H1 (cell line): ENCODE results near the gene ERICH3. TPM values are rescaled to one million over a fixed set of nuclear protein-coding genes. Genes with fewer than 3 reads are reported as not detected.

Experiments
- CTCF ChIA-PET: fragments of 300-600 bp; sonication (Branson Sonifier 250); formaldehyde crosslinking; loops from one replicate; lab custom pipeline; 2021; ENCODE audit not compliant: partially characterized antibody; lab: Charles Lee
- POLR2A ChIA-PET: fragments of 300-600 bp; sonication (Branson Sonifier 250); formaldehyde crosslinking; loops from one replicate; lab custom pipeline; 2021; ENCODE audit warnings: inconsistent platforms; ENCODE audit not compliant: partially characterized antibody; lab: Charles Lee
- DNase-seq, 2 experiments: peaks; one replicate each; pipeline versions ENCODE4 v3.0.0 to v3.0.0-alpha.2; 2010 to 2022; ENCODE audit warnings: low spot score in 2 of 2, low read depth in 1 of 2, mixed read lengths in 1 of 2
- FAIRE-seq: peaks from 2 replicates; lab custom pipeline; 2011; peaks lifted over from hg19 to GRCh38; lab: Jason Lieb, UNC
- H2AFZ ChIP-seq: 2 replicates; pipeline ENCODE4 v1.8.1; 2012; ENCODE audit warnings: low read length, inconsistent platforms
- H2AK5ac ChIP-seq: 2 replicates; pipeline ENCODE4 v1.6.1; 2013; ENCODE audit warnings: low read depth, low read length
- H2BK120ac ChIP-seq: replicated peaks from 2 replicates; pipeline ENCODE3; 2013; ENCODE audit warnings: low read depth, low read length, inconsistent platforms
- H2BK12ac ChIP-seq: 2 replicates; pipeline ENCODE4 v1.6.1; 2013; ENCODE audit warnings: low read depth, low read length
- H2BK15ac ChIP-seq: 2 replicates; pipeline ENCODE4 v1.6.1; 2013; ENCODE audit warnings: low read length
- H2BK20ac ChIP-seq: 2 replicates; pipeline ENCODE4 v1.6.1; 2013; ENCODE audit warnings: low read length
- H2BK5ac ChIP-seq: 2 replicates; pipeline ENCODE4 v1.6.1; 2013; ENCODE audit warnings: low read depth, low read length
- H3K14ac ChIP-seq: 2 replicates; pipeline ENCODE4 v1.6.1; 2013; ENCODE audit warnings: inconsistent platforms; ENCODE audit not compliant: insufficient read length
- H3K18ac ChIP-seq: 2 replicates; pipeline ENCODE4 v1.6.1; 2013; ENCODE audit warnings: low read length; ENCODE audit errors: extremely low read depth
- H3K23ac ChIP-seq: 2 replicates; pipeline ENCODE4 v1.6.1; 2013; ENCODE audit warnings: inconsistent platforms; ENCODE audit not compliant: insufficient read length
- H3K23me2 ChIP-seq: 2 replicates; pipeline ENCODE4 v1.6.1; 2013; ENCODE audit warnings: low read depth, low read length
- H3K27ac ChIP-seq: 2 replicates; pipeline ENCODE4 v1.6.1; 2011; ENCODE audit warnings: low read depth, low read length, inconsistent platforms
- H3K27me3 ChIP-seq, 4 experiments: replicated peaks in 1 of 4; 1 replicate in 1 of 4; 2 replicates in 3 of 4; pipeline versions ENCODE4 v1.6.1 to v1.8.1; 2011 to 2013; ENCODE audit warnings: low read length in 3 of 4, mild to moderate bottlenecking in 3 of 4, inconsistent platforms in 2 of 4, mixed read lengths in 2 of 4, moderate library complexity in 1 of 4; ENCODE audit not compliant: control insufficient read depth in 3 of 4, insufficient read depth in 3 of 4; ENCODE audit errors: extremely low read depth in 1 of 4
- H3K36me3 ChIP-seq, 4 experiments: 2 replicates each; pipeline versions ENCODE4 v1.6.1 to v1.8.1; 2011 to 2013; ENCODE audit warnings: mild to moderate bottlenecking in 4 of 4, low read length in 3 of 4, moderate library complexity in 2 of 4, control low read depth in 1 of 4, inconsistent platforms in 1 of 4; ENCODE audit not compliant: insufficient read depth in 4 of 4, control insufficient read depth in 2 of 4
- H3K4ac ChIP-seq: replicated peaks from 2 replicates; pipeline ENCODE3; 2013; ENCODE audit warnings: low read length, low read depth, mixed read lengths, inconsistent platforms; ENCODE audit not compliant: insufficient read length
- H3K4me1 ChIP-seq, 4 experiments: replicated peaks in 1 of 4; 1 replicate in 1 of 4; 2 replicates in 3 of 4; pipeline versions ENCODE4 v1.6.1 to v1.8.1; 2011 to 2013; ENCODE audit warnings: low read length in 3 of 4, inconsistent platforms in 2 of 4, mixed read lengths in 1 of 4; ENCODE audit not compliant: insufficient read depth in 4 of 4, control insufficient read depth in 3 of 4
- H3K4me2 ChIP-seq, 2 experiments: 2 replicates each; pipeline versions ENCODE4 v1.6.1 to v1.8.1; 2011 to 2013; ENCODE audit warnings: low read depth in 2 of 2, low read length in 2 of 2, control low read depth in 1 of 2, inconsistent platforms in 1 of 2, mild to moderate bottlenecking in 1 of 2; ENCODE audit not compliant: insufficient read depth in 1 of 2
- H3K4me3 ChIP-seq, 4 experiments: fragments of 200-600, 300-600 bp in 1 of 4; sonication (generic), shearing (Covaris generic), sonication (Bioruptor Twin) in 1 of 4; 2 replicates each; pipeline versions ENCODE4 v1.5.1 to v1.8.1; 2011 to 2016; ENCODE audit warnings: low read length in 4 of 4, low read depth in 3 of 4, control low read depth in 2 of 4, inconsistent platforms in 2 of 4, mild to moderate bottlenecking in 2 of 4, mixed read lengths in 1 of 4, moderate library complexity in 1 of 4; ENCODE audit not compliant: insufficient read depth in 2 of 4; ENCODE audit errors: extremely low read depth in 1 of 4
- H3K56ac ChIP-seq: replicated peaks from 2 replicates; pipeline ENCODE3; 2013; ENCODE audit warnings: low read depth, mild to moderate bottlenecking, mixed read lengths, low read length, inconsistent platforms; ENCODE audit not compliant: insufficient read length
- H3K79me1 ChIP-seq: 2 replicates; pipeline ENCODE4 v1.6.1; 2013; ENCODE audit warnings: low read depth, low read length, control low read depth
- H3K79me2 ChIP-seq, 2 experiments: 2 replicates each; pipeline versions ENCODE4 v1.6.1 to v1.8.1; 2012 to 2013; ENCODE audit warnings: low read length in 2 of 2, mild to moderate bottlenecking in 2 of 2, inconsistent platforms in 1 of 2; ENCODE audit not compliant: insufficient read depth in 2 of 2, control insufficient read depth in 1 of 2
- H3K9ac ChIP-seq, 4 experiments: replicated peaks in 1 of 4; 1 replicate in 1 of 4; 2 replicates in 3 of 4; pipeline versions ENCODE4 v1.6.1 to v1.8.1; 2011 to 2013; ENCODE audit warnings: low read depth in 3 of 4, low read length in 3 of 4, control low read depth in 2 of 4, mild to moderate bottlenecking in 2 of 4, moderate library complexity in 2 of 4, inconsistent platforms in 1 of 4; ENCODE audit errors: extremely low read depth in 1 of 4
- H3K9me3 ChIP-seq, 2 experiments: 2 replicates each; pipeline versions ENCODE4 v1.6.1 to v1.8.1; 2012 to 2013; ENCODE audit warnings: mild to moderate bottlenecking in 2 of 2, moderate library complexity in 2 of 2, control low read depth in 1 of 2, inconsistent platforms in 1 of 2, low read depth in 1 of 2, low read length in 1 of 2, mixed read lengths in 1 of 2; ENCODE audit not compliant: insufficient read depth in 2 of 2
- H4K20me1 ChIP-seq, 2 experiments: replicated peaks in 1 of 2; 2 replicates each; pipeline versions ENCODE3 to v1.8.1; 2011 to 2013; ENCODE audit warnings: inconsistent platforms in 2 of 2, low read length in 2 of 2, mild to moderate bottlenecking in 1 of 2; ENCODE audit not compliant: insufficient read depth in 2 of 2, control insufficient read depth in 1 of 2
- H4K5ac ChIP-seq: 2 replicates; pipeline ENCODE4 v1.6.1; 2013; ENCODE audit warnings: low read length, low read depth, mixed read lengths, inconsistent platforms; ENCODE audit not compliant: insufficient read length
- H4K8ac ChIP-seq: 2 replicates; pipeline ENCODE4 v1.8.0; 2013; ENCODE audit warnings: mild to moderate bottlenecking, moderate library complexity, low read length, inconsistent platforms; ENCODE audit not compliant: insufficient read depth; ENCODE audit errors: extremely low read depth
- H4K91ac ChIP-seq: replicated peaks from 2 replicates; pipeline ENCODE3; 2013; ENCODE audit warnings: low read length, mixed read lengths, inconsistent platforms; ENCODE audit not compliant: insufficient read length
- CBX5 ChIP-seq: fragments of 300-800, 300-1000 bp; sonication (generic); IDR thresholded peaks from 2 replicates; pipeline ENCODE4 v1.7.1; 2016; ENCODE audit warnings: antibody characterized with exemption, low read length, low read depth
- CBX8 ChIP-seq: fragments of 300-800, 300-1000 bp; sonication (generic); IDR thresholded peaks from 2 replicates; pipeline ENCODE4 v1.7.1; 2016; ENCODE audit warnings: low read depth, low read length, borderline replicate concordance
- GTF2F1 ChIP-seq: IDR thresholded peaks from 2 replicates; pipeline ENCODE4 v1.6.1; 2012; ENCODE audit warnings: low read depth, low read length, improper control_type of control experiment, borderline replicate concordance
- KDM1A ChIP-seq: fragments of 200-600, 300-600 bp; sonication (generic); IDR thresholded peaks from 2 replicates; pipeline ENCODE4 v1.7.1; 2016; ENCODE audit warnings: mild to moderate bottlenecking, low read length, borderline replicate concordance
- KDM5A ChIP-seq: fragments of 200-600 bp; IDR thresholded peaks from 2 replicates; pipeline ENCODE4 v1.7.1; 2012; ENCODE audit warnings: mild to moderate bottlenecking, low read length, inconsistent platforms, mixed read lengths
- POLR2A ChIP-seq, 2 experiments: IDR thresholded peaks; 1 replicate in 1 of 2; 2 replicates in 1 of 2; pipeline ENCODE4 v1.6.1; 2011; ENCODE audit warnings: low read depth in 2 of 2, low read length in 2 of 2, mild to moderate bottlenecking in 2 of 2; ENCODE audit errors: control extremely low read depth in 1 of 2
- SAP30 ChIP-seq: fragments of 300-600 bp; sonication (generic); IDR thresholded peaks from 2 replicates; pipeline ENCODE4 v1.7.1; 2012; ENCODE audit warnings: low read length, moderate library complexity, mild to moderate bottlenecking, inconsistent platforms; ENCODE audit not compliant: insufficient read depth, insufficient replicate concordance
- SIN3A ChIP-seq, 2 experiments: IDR thresholded peaks in 1 of 2; conservative IDR thresholded peaks in 1 of 2; 2 replicates each; pipeline ENCODE4 v1.6.1; 2011 to 2012; ENCODE audit warnings: low read length in 2 of 2, improper control_type of control experiment in 1 of 2, low read depth in 1 of 2, mild to moderate bottlenecking in 1 of 2
- SP4 ChIP-seq: IDR thresholded peaks from 2 replicates; pipeline ENCODE4 v1.6.1; 2012; ENCODE audit warnings: low read length, inconsistent platforms
- TBP ChIP-seq: IDR thresholded peaks from 2 replicates; pipeline ENCODE4 v1.6.1; 2011; ENCODE audit warnings: low read depth, low read length, improper control_type of control experiment
- TCF12 ChIP-seq: IDR thresholded peaks from 2 replicates; pipeline ENCODE4 v1.6.1; 2011; ENCODE audit warnings: low read depth, mild to moderate bottlenecking, low read length
- polyA plus RNA-seq, 7 experiments: library from polyadenylated mRNA; depleted of rRNA in 3 of 7; stranded (reverse) in 5 of 7; unstranded in 2 of 7; fragments of >200 nt in 5 of 7; fragments of 200-250 nt in 2 of 7; gene quantifications; 1 replicate in 5 of 7; 2 replicates in 1 of 7; 4 replicates in 1 of 7; pipeline versions ENCODE4 v1.2.1 to v1.2.3, GENCODE V29; 2011 to 2013; ENCODE audit warnings: missing spikeins in 2 of 7, mixed read lengths in 2 of 7
- total RNA-seq: library from RNA; stranded (reverse); fragmentation: NEBNext Ultra II Directional; extraction: Animal tissue kit (Norgen Biotek cat#: 25700); gene quantifications from 2 replicates; pipeline ENCODE4 v1.2.1, GENCODE V29; 2021

The ERICH3 gene
- total and polyA plus RNA-seq, 2 of the 8 experiments (the other 6 are each of a cell fraction or from before 2014, with no cell fraction given): 0.02 TPM; not detected in 1

GRCh38 chr1:74677926-74678325 lies 4.3 kb upstream of the ERICH3 start:
- Histone ChIP-seq H4K8ac (no peak overlapping the region), H3K56ac (no peak overlapping the region), H3K4me3 (no peak overlapping the region), H4K20me1 (no peaks in the 10 kb centered on the region), H3K23ac (no peak overlapping the region), H3K4me1 (peaks cover 0 to 9% (median 6%) of the 10 kb centered on the region in 4 experiments; a peak in 5 of 7 replicates), H2BK20ac (no peak overlapping the region), H3K9ac (no peak overlapping the region), H2BK120ac (no peak overlapping the region), H3K36me3 (no peaks in the 10 kb centered on the region), H2BK12ac (no peak overlapping the region), H3K4ac (no peak overlapping the region), H4K91ac (no peak overlapping the region), H3K14ac (no peak overlapping the region), H3K27me3 (peaks cover 0 to 18% (median 7%) of the 10 kb centered on the region in 4 experiments; a peak in 6 of 7 replicates), H2AFZ (no peak overlapping the region), H3K18ac (no peak overlapping the region), H3K27ac (no peak overlapping the region), H3K9me3 (no peaks in the 10 kb centered on the region), H3K4me2 (no peak overlapping the region), H3K79me2 (no peaks in the 10 kb centered on the region), H3K79me1 (no peaks in the 10 kb centered on the region), H4K5ac (no peak overlapping the region), H2BK5ac (no peak overlapping the region), H2BK15ac (no peak overlapping the region), H3K23me2 (peaks cover 6% of the 10 kb centered on the region), H2AK5ac (no peak overlapping the region)
- DNase-seq (no peak), FAIRE-seq (no peak)
- ChIA-PET POLR2A (no interaction called here), CTCF (no interaction called here)
- TF ChIP-seq SIN3A (conservative IDR thresholded peaks at IDR 0.05 in 1 of 2, IDR thresholded peaks at IDR 0.05 in 1 of 2; ENCODE audit: low read depth in 1 of 2, low read length in 2 of 2): no peak
- TF ChIP-seq TBP: no peak
- no peak for TF ChIP-seq CBX5
- no peak for TF ChIP-seq CBX8
- no peak for TF ChIP-seq GTF2F1
- no peak for TF ChIP-seq SAP30
- no peak for TF ChIP-seq KDM5A
- no peak for TF ChIP-seq TCF12
- TF ChIP-seq SP4: no peak
- no peak for TF ChIP-seq POLR2A (IDR thresholded peaks at IDR 0.05; ENCODE audit: control extremely low read depth in 1 of 2, low read depth in 2 of 2, low read length in 2 of 2)
- no peak for TF ChIP-seq KDM1A
